ENCODE measurements around the gene CETN3.

CETN3 gene

GRCh38 chr5:90402521-90403255 lies 6.9 kb downstream of the CETN3 start:
- Histone ChIP-seq H3K79me1 (ENCODE audit: low read depth, low read length) (no peaks in the 10 kb centered on the region), H3K4me2 (ENCODE audit: insufficient read depth, low read length, poor library complexity, severe bottlenecking) (no peak overlapping the region), H3K9me3 (replicated peaks in 1 of 2; ENCODE audit: control insufficient read depth in 2 of 2, insufficient read depth in 1 of 2, low read depth in 1 of 2, low read length in 2 of 2) (no peaks in the 10 kb centered on the region), H2AK5ac (ENCODE audit: low read depth, low read length) (no peak overlapping the region), H3K27me3 (ENCODE audit: control insufficient read depth in 3 of 3, insufficient read depth in 3 of 3, low read depth in 1 of 3, low read length in 3 of 3) (no peaks in the 10 kb centered on the region), H4K91ac (ENCODE audit: low read depth, low read length, poor library complexity) (no peak overlapping the region), H3K9ac (ENCODE audit: low read depth, low read length, poor library complexity) (no peak overlapping the region), H2BK12ac (ENCODE audit: low read length) (no peak overlapping the region), H2BK5ac (ENCODE audit: low read length) (no peak overlapping the region), H3K18ac (ENCODE audit: low read length) (no peak overlapping the region), H3K14ac (ENCODE audit: low read length) (no peak overlapping the region), H4K8ac (ENCODE audit: low read depth, low read length) (no peak overlapping the region), H2BK120ac (ENCODE audit: low read depth, low read length) (no peak overlapping the region), H3K4ac (ENCODE audit: low read length) (no peak overlapping the region), H2BK15ac (ENCODE audit: low read length) (no peak overlapping the region), H3K27ac (replicated peaks; ENCODE audit: low read length) (no peak overlapping the region), H3K36me3 (replicated peaks in 1 of 2; ENCODE audit: control insufficient read depth in 2 of 2, insufficient read depth in 2 of 2, low read length in 2 of 2) (peaks cover 3 to 81% of the 10 kb centered on the region in 2 donors), H3K4me3 (ENCODE audit: low read length in 2 of 2) (no peak overlapping the region), H2AFZ (ENCODE audit: low read length) (no peak overlapping the region), H3K23ac (ENCODE audit: low read depth, low read length, poor library complexity) (no peak overlapping the region), H3K4me1 (ENCODE audit: control insufficient read depth in 2 of 2, insufficient read depth in 1 of 2, low read depth in 1 of 2, low read length in 2 of 2) (peaks cover 0 to 1% of the 10 kb centered on the region in 2 donors)
- DNase-seq (ENCODE audit: low spot score) = no peak
- WGBS, 2 donors (ENCODE audit: extremely low coverage in 2 of 2, insufficient read length in 2 of 2, insufficient replicate concordance in 1 of 2) = no CpG with 5 or more reads among the region's 1 CpG

- WGBS, 2 donors (ENCODE audit: extremely low coverage in 2 of 2, insufficient read length in 2 of 2, insufficient replicate concordance in 1 of 2) = no CpG with 5 or more reads among the region's 4 CpGs
- H2AK5ac ChIP-seq (ENCODE audit: low read depth, low read length) = no peak overlapping the region
- no peak overlapping the region for H3K4me3 ChIP-seq (ENCODE audit: low read length in 2 of 2)
Observed at GRCh38 chr5:90399251-90399650, 10.3 kb downstream of the CETN3 start.

GRCh38 chr5:90398726-90399125 lies 10.8 kb downstream of the CETN3 start:
- H4K8ac ChIP-seq (ENCODE audit: low read depth, low read length) = no peak overlapping the region
- no peak overlapping the region for H3K18ac ChIP-seq (ENCODE audit: low read length)
- H3K4me2 ChIP-seq (ENCODE audit: insufficient read depth, low read length, poor library complexity, severe bottlenecking) = no peak overlapping the region
- H3K27ac ChIP-seq (replicated peaks; ENCODE audit: low read length) = no peak overlapping the region
- H3K14ac ChIP-seq (ENCODE audit: low read length) = no peak overlapping the region
- H2BK12ac ChIP-seq (ENCODE audit: low read length) = no peak overlapping the region
- no peaks in the 10 kb centered on the region for H3K27me3 ChIP-seq (ENCODE audit: control insufficient read depth in 3 of 3, insufficient read depth in 3 of 3, low read depth in 1 of 3, low read length in 3 of 3)
- no peaks in the 10 kb centered on the region for H3K79me1 ChIP-seq (ENCODE audit: low read depth, low read length)
- no peak overlapping the region for H3K9ac ChIP-seq (ENCODE audit: low read depth, low read length, poor library complexity)
- no CpG with 5 or more reads among the region's 2 CpGs for WGBS, 2 donors (ENCODE audit: extremely low coverage in 2 of 2, insufficient read length in 2 of 2, insufficient replicate concordance in 1 of 2)
- no peak overlapping the region for H2AK5ac ChIP-seq (ENCODE audit: low read depth, low read length)
- H2BK5ac ChIP-seq (ENCODE audit: low read length) = no peak overlapping the region
- no peak overlapping the region for H4K91ac ChIP-seq (ENCODE audit: low read depth, low read length, poor library complexity)
- DNase-seq (ENCODE audit: low spot score) = no peak
- H2BK120ac ChIP-seq (ENCODE audit: low read depth, low read length) = no peak overlapping the region
- H3K4ac ChIP-seq (ENCODE audit: low read length) = no peak overlapping the region
- peaks cover 0 to 78% of the 10 kb centered on the region in 2 donors for H3K36me3 ChIP-seq (replicated peaks in 1 of 2; ENCODE audit: control insufficient read depth in 2 of 2, insufficient read depth in 2 of 2, low read length in 2 of 2)
- no peak overlapping the region for H2AFZ ChIP-seq (ENCODE audit: low read length)
- H3K23ac ChIP-seq (ENCODE audit: low read depth, low read length, poor library complexity) = no peak overlapping the region
- no peak overlapping the region for H3K4me3 ChIP-seq (ENCODE audit: low read length in 2 of 2)
- H3K4me1 ChIP-seq (ENCODE audit: control insufficient read depth in 2 of 2, insufficient read depth in 1 of 2, low read depth in 1 of 2, low read length in 2 of 2) = peaks cover 0 to 1% of the 10 kb centered on the region in 2 donors
- H3K9me3 ChIP-seq (replicated peaks in 1 of 2; ENCODE audit: control insufficient read depth in 2 of 2, insufficient read depth in 1 of 2, low read depth in 1 of 2, low read length in 2 of 2) = no peaks in the 10 kb centered on the region
- no peak overlapping the region for H2BK15ac ChIP-seq (ENCODE audit: low read length)

More at GRCh38 chr5:90399251-90399650, 10.3 kb downstream of the CETN3 start:
- Histone ChIP-seq H3K23ac (ENCODE audit: low read depth, low read length, poor library complexity) (no peak overlapping the region), H3K4me1 (ENCODE audit: control insufficient read depth in 2 of 2, insufficient read depth in 1 of 2, low read depth in 1 of 2, low read length in 2 of 2) (peaks cover 0 to 1% of the 10 kb centered on the region in 2 donors), H2BK15ac (ENCODE audit: low read length) (no peak overlapping the region), H2BK5ac (ENCODE audit: low read length) (no peak overlapping the region), H3K4me2 (ENCODE audit: insufficient read depth, low read length, poor library complexity, severe bottlenecking) (no peak overlapping the region), H4K8ac (ENCODE audit: low read depth, low read length) (no peak overlapping the region), H2AFZ (ENCODE audit: low read length) (no peak overlapping the region), H3K14ac (ENCODE audit: low read length) (no peak overlapping the region), H2BK12ac (ENCODE audit: low read length) (no peak overlapping the region), H3K27ac (replicated peaks; ENCODE audit: low read length) (no peak overlapping the region), H3K9ac (ENCODE audit: low read depth, low read length, poor library complexity) (no peak overlapping the region), H3K79me1 (ENCODE audit: low read depth, low read length) (no peaks in the 10 kb centered on the region), H3K18ac (ENCODE audit: low read length) (no peak overlapping the region), H3K36me3 (replicated peaks in 1 of 2; ENCODE audit: control insufficient read depth in 2 of 2, insufficient read depth in 2 of 2, low read length in 2 of 2) (peaks cover 0 to 78% of the 10 kb centered on the region in 2 donors), H2BK120ac (ENCODE audit: low read depth, low read length) (no peak overlapping the region), H3K27me3 (ENCODE audit: control insufficient read depth in 3 of 3, insufficient read depth in 3 of 3, low read depth in 1 of 3, low read length in 3 of 3) (no peaks in the 10 kb centered on the region), H3K9me3 (replicated peaks in 1 of 2; ENCODE audit: control insufficient read depth in 2 of 2, insufficient read depth in 1 of 2, low read depth in 1 of 2, low read length in 2 of 2) (no peaks in the 10 kb centered on the region), H3K4ac (ENCODE audit: low read length) (no peak overlapping the region), H4K91ac (ENCODE audit: low read depth, low read length, poor library complexity) (no peak overlapping the region)
- DNase-seq (ENCODE audit: low spot score) = no peak

- H3K18ac ChIP-seq (ENCODE audit: low read length) = no peak overlapping the region
- no peak overlapping the region for H3K14ac ChIP-seq (ENCODE audit: low read length)
- H2AFZ ChIP-seq (ENCODE audit: low read length) = no peak overlapping the region
- H2BK5ac ChIP-seq (ENCODE audit: low read length) = no peak overlapping the region
- H3K79me1 ChIP-seq (ENCODE audit: low read depth, low read length) = no peaks in the 10 kb centered on the region
- H3K9me3 ChIP-seq (replicated peaks in 1 of 2; ENCODE audit: control insufficient read depth in 2 of 2, insufficient read depth in 1 of 2, low read depth in 1 of 2, low read length in 2 of 2) = no peaks in the 10 kb centered on the region
- no peaks in the 10 kb centered on the region for H3K27me3 ChIP-seq (ENCODE audit: control insufficient read depth in 3 of 3, insufficient read depth in 3 of 3, low read depth in 1 of 3, low read length in 3 of 3)
- H4K91ac ChIP-seq (ENCODE audit: low read depth, low read length, poor library complexity) = no peak overlapping the region
- no peak for DNase-seq (ENCODE audit: low spot score)
- H3K4me1 ChIP-seq (ENCODE audit: control insufficient read depth in 2 of 2, insufficient read depth in 1 of 2, low read depth in 1 of 2, low read length in 2 of 2) = peaks cover 0 to 1% of the 10 kb centered on the region in 2 donors
- H2BK120ac ChIP-seq (ENCODE audit: low read depth, low read length) = no peak overlapping the region
- H2AK5ac ChIP-seq (ENCODE audit: low read depth, low read length) = no peak overlapping the region
- H3K23ac ChIP-seq (ENCODE audit: low read depth, low read length, poor library complexity) = no peak overlapping the region
- no peak overlapping the region for H3K9ac ChIP-seq (ENCODE audit: low read depth, low read length, poor library complexity)
- no CpG with 5 or more reads among the region's 2 CpGs for WGBS, 2 donors (ENCODE audit: extremely low coverage in 2 of 2, insufficient read length in 2 of 2, insufficient replicate concordance in 1 of 2)
- H4K8ac ChIP-seq (ENCODE audit: low read depth, low read length) = no peak overlapping the region
- no peak overlapping the region for H2BK15ac ChIP-seq (ENCODE audit: low read length)
- H3K4ac ChIP-seq (ENCODE audit: low read length) = no peak overlapping the region
- no peak overlapping the region for H3K27ac ChIP-seq (replicated peaks; ENCODE audit: low read length)
- no peak overlapping the region for H3K4me3 ChIP-seq (ENCODE audit: low read length in 2 of 2)
- H2BK12ac ChIP-seq (ENCODE audit: low read length) = no peak overlapping the region
- no peak overlapping the region for H3K4me2 ChIP-seq (ENCODE audit: insufficient read depth, low read length, poor library complexity, severe bottlenecking)
- peaks cover 0 to 62% of the 10 kb centered on the region in 2 donors for H3K36me3 ChIP-seq (replicated peaks in 1 of 2; ENCODE audit: control insufficient read depth in 2 of 2, insufficient read depth in 2 of 2, low read length in 2 of 2)
Observed at GRCh38 chr5:90395005-90395404, 14.6 kb downstream of the CETN3 start.

Measured in neuronal stem cell (in vitro differentiated cells).